K562 (cell line): Measurements from ENCODE around the gene FAM53C. TPM values are rescaled to one million over a fixed set of nuclear protein-coding genes. Genes with fewer than 3 reads are reported as not detected.

ENCODE experiments used
- CAMTA2 ChIP-seq: fragments of 250-450 bp; sonication (Bioruptor Pico); conservative IDR thresholded peaks from 2 replicates; pipeline ENCODE4 v1.5.1; 2022
- CBX8 ChIP-seq: fragments of 200-600 bp; sonication (generic); IDR thresholded peaks from 2 replicates; pipeline ENCODE4 v1.6.1; 2012; ENCODE audit warnings: borderline replicate concordance, mixed run types, low read depth, mild to moderate bottlenecking, moderate library complexity, mixed read lengths, low read length, control low read depth, inconsistent platforms; ENCODE audit not compliant: poor library complexity, severe bottlenecking; ENCODE audit errors: extremely low read depth
- CC2D1A ChIP-seq: fragments of 450-650 bp; IDR thresholded peaks from 2 replicates; pipeline ENCODE4 v1.6.1; 2017; ENCODE audit warnings: mild to moderate bottlenecking
- CEBPB ChIP-seq: fragments of 450-650 bp; IDR thresholded peaks from 2 replicates; pipeline ENCODE4 v1.6.1; 2016; ENCODE audit warnings: missing genetic modification characterization, missing compliant biosample characterization
- CREB1 ChIP-seq, 2 experiments: sonication (generic) in 1 of 2; formaldehyde crosslinking in 1 of 2; IDR thresholded peaks; 2 replicates each; pipeline versions ENCODE4 v1.6.1 to v1.8.0; 2012 to 2022; ENCODE audit warnings: inconsistent platforms in 1 of 2, mild to moderate bottlenecking in 1 of 2, missing genetic modification reagents in 1 of 2, moderate library complexity in 1 of 2
- ETV1 ChIP-seq: fragments of 450-650 bp; conservative IDR thresholded peaks from 2 replicates; pipeline ENCODE4 v1.6.1; 2016; ENCODE audit warnings: missing genetic modification characterization, control low read depth, low read depth, missing compliant biosample characterization
- GATAD2A ChIP-seq: fragments of 450-650 bp; IDR thresholded peaks from 2 replicates; pipeline ENCODE4 v1.6.1; 2017
- HDAC1 ChIP-seq, 2 experiments: fragments of 450-650 bp; IDR thresholded peaks; 2 replicates each; pipeline ENCODE4 v1.6.1; 2016 to 2017; ENCODE audit warnings: inconsistent platforms in 1 of 2, mild to moderate bottlenecking in 1 of 2, moderate library complexity in 1 of 2
- HIVEP1 ChIP-seq: fragments of 250-450 bp; sonication (Bioruptor Pico); IDR thresholded peaks from 2 replicates; pipeline ENCODE4 v1.4.0; 2020; ENCODE audit warnings: mild to moderate bottlenecking
- MED1 ChIP-seq: sonication (generic); formaldehyde crosslinking; IDR thresholded peaks from 2 replicates; pipeline ENCODE4 v1.8.1; 2023; ENCODE audit warnings: missing genetic modification reagents, borderline replicate concordance
- MTA2 ChIP-seq: fragments of 450-650 bp; IDR thresholded peaks from 2 replicates; pipeline ENCODE4 v1.6.1; 2016; ENCODE audit warnings: low read depth
- PRDM10 ChIP-seq: fragments of 450-650 bp; IDR thresholded peaks from 2 replicates; pipeline ENCODE4 v1.6.1; 2018; ENCODE audit not compliant: partially characterized antibody
- SREBF2 ChIP-seq: sonication (generic); formaldehyde crosslinking; IDR thresholded peaks from 2 replicates; pipeline ENCODE4 v1.4.0; 2020; ENCODE audit warnings: mild to moderate bottlenecking, missing genetic modification reagents
- TOE1 ChIP-seq, 2 experiments: fragments of 450-650 bp in 1 of 2; sonication (generic) in 1 of 2; formaldehyde crosslinking in 1 of 2; IDR thresholded peaks; 2 replicates each; pipeline versions ENCODE4 v1.7.1 to v1.8.0; 2016 to 2022; ENCODE audit warnings: borderline replicate concordance in 2 of 2, mild to moderate bottlenecking in 2 of 2, antibody characterized with exemption in 1 of 2, inconsistent platforms in 1 of 2, low read depth in 1 of 2, missing genetic modification reagents in 1 of 2, moderate library complexity in 1 of 2
- XRCC3 ChIP-seq: fragments of 450-650 bp; IDR thresholded peaks from 2 replicates; pipeline ENCODE4 v1.6.1; 2017; ENCODE audit warnings: mild to moderate bottlenecking, moderate library complexity
- YBX1 ChIP-seq: fragments of 450-650 bp; IDR thresholded peaks from 2 replicates; pipeline ENCODE4 v1.7.1; 2016; ENCODE audit warnings: mild to moderate bottlenecking
- ZBTB11 ChIP-seq, 3 experiments: fragments of 200-800 bp in 1 of 3; fragments of 250-450 bp in 1 of 3; fragments of 450-650 bp in 1 of 3; sonication (Bioruptor Pico) in 1 of 3; sonication (Bioruptor generic) in 1 of 3; formaldehyde crosslinking in 1 of 3; IDR thresholded peaks; 2 replicates each; pipeline versions ENCODE4 v1.6.1 to v1.8.0; 2016 to 2022; ENCODE audit warnings: mild to moderate bottlenecking in 2 of 3, missing genetic modification characterization in 2 of 3, missing compliant biosample characterization in 1 of 3, moderate library complexity in 1 of 3
- ZNF274 ChIP-seq: IDR thresholded peaks from 2 replicates; pipeline ENCODE4 v1.6.1; 2011; ENCODE audit warnings: low read depth, mild to moderate bottlenecking, low read length, moderate library complexity, borderline replicate concordance
- ZNF764 ChIP-seq: fragments of 250-450 bp; sonication (Bioruptor Pico); IDR thresholded peaks from 2 replicates; pipeline ENCODE4 v1.4.0; 2020; ENCODE audit warnings: low read depth, mild to moderate bottlenecking, moderate library complexity
- polyA plus RNA-seq, 8 experiments: library from polyadenylated mRNA; depleted of rRNA in 4 of 8; stranded (reverse) in 5 of 8; unstranded in 3 of 8; fragments of >200 nt; fragmentation: Nextera tagmentation in 2 of 8; fragmentation: Illumina TruSeq in 1 of 8; extraction: Ambion mirVana in 2 of 8; extraction: Trizol in 1 of 8; gene quantifications; 2 replicates each; pipeline versions ENCODE4 v1.2.1 to v1.2.3, GENCODE V29; 2011 to 2014; ENCODE audit warnings: inconsistent platforms in 1 of 8, missing spikeins in 1 of 8
- total RNA-seq, 7 experiments: library from RNA; depleted of rRNA in 6 of 7; stranded (reverse); fragments of >200 nt in 6 of 7; fragmentation: Illumina TruSeq in 2 of 7; extraction: Trizol in 2 of 7; gene quantifications; 2 replicates each; pipeline versions ENCODE4 v1.2.1 to v1.2.3, GENCODE V29; 2011 to 2021; ENCODE audit warnings: low replicate concordance in 1 of 7

Gene FAM53C
- total and polyA plus RNA-seq, 9 of the 15 experiments (the other 6 are each of a cell fraction or from before 2014, with no cell fraction given): 9.7 to 38.5 (median 25.2) TPM

GRCh38 chr5:138336952-138337684, 948 bp upstream of the FAM53C start (continued):
- TF ChIP-seq ZBTB11 (CRISPR knock-in tag; IDR thresholded peaks at IDR 0.05) (no peak), XRCC3 (no peak), MED1 (CRISPR knock-in tag) (no peak), CREB1 (IDR thresholded peaks at IDR 0.05) (peak; percentile 99), CREB1 (CRISPR knock-in tag; IDR thresholded peaks at IDR 0.05) (peak; percentile 96), PRDM10 (no peak), GATAD2A (no peak), CEBPB (tag) (peak; percentile 91), HIVEP1 (CRISPR knock-in tag) (no peak), SREBF2 (CRISPR knock-in tag) (no peak), HDAC1 (IDR thresholded peaks at IDR 0.05) (peak in 1 of 2 experiments; percentile 55; a peak in 1 of 4 replicates), TOE1 (IDR thresholded peaks at IDR 0.05; ENCODE audit: borderline replicate concordance) (no peak), TOE1 (CRISPR knock-in tag; IDR thresholded peaks at IDR 0.05; ENCODE audit: borderline replicate concordance, low read depth) (no peak), CAMTA2 (no peak), YBX1 (no peak), ETV1 (tag) (no peak), ZNF764 (CRISPR knock-in tag) (0 out of 2 replicates have a peak, but pooled peaks have one; percentile 28), MTA2 (no peak), CBX8 (no peak), CC2D1A (no peak), ZNF274 (no peak)
